DMS 273 (cell line): ENCODE measurements around the gene ARMC5.
"Not testable (repeated sequence)": the region's sequence is repeated elsewhere in the genome, so short reads cannot be mapped to it uniquely, and the experiment has no call there.

Experiments used
- DNase-seq: peaks from one replicate; lab custom pipeline; 2025; ENCODE audit not compliant: unreplicated experiment; lab: John Stamatoyannopoulos, UW

ARMC5 gene

DNA sequence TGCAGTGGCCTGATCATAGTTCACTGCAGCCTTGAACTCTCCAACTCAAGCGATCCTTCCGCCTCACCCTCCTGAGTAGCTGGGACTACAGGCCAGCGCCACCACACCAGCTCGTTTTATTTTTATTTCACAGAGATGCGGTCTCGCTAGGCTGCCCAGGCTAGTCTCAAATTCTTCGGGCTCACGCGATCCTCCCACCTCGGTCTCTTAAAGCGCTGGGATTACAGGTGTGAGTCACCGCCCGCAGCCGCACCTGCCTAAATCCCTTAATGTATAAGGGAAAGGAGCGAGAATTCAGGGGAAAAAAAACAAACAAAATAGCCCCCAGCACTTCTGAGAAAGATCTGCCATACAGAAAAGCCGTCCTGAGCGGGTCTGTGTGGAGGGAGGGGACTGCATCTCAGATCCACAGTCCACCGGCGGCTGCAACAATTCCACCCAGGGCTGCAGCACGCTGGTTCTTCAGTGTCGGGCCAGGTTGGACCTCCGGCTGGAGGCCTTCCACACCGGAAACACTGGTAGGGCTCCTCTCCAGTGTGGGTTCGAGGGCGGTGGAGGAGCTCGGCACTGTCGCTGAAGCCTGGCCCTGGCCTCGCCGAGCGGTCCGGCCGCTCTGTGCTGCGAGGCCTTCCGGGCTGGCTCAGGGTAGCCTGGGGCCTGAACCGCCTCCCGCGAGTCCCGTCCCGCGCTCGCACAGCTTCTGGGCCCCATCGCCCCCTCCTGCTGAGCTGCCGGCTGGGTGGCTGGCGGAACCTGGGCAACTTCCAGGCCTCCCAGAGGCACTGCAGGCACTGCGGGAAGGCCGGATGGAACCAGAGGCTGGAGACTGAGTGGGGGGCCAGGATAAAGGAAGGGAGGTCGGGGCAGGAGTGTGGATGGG, 23.7 kb upstream of the ARMC5 start:
- DNase-seq = no peak

DNA sequence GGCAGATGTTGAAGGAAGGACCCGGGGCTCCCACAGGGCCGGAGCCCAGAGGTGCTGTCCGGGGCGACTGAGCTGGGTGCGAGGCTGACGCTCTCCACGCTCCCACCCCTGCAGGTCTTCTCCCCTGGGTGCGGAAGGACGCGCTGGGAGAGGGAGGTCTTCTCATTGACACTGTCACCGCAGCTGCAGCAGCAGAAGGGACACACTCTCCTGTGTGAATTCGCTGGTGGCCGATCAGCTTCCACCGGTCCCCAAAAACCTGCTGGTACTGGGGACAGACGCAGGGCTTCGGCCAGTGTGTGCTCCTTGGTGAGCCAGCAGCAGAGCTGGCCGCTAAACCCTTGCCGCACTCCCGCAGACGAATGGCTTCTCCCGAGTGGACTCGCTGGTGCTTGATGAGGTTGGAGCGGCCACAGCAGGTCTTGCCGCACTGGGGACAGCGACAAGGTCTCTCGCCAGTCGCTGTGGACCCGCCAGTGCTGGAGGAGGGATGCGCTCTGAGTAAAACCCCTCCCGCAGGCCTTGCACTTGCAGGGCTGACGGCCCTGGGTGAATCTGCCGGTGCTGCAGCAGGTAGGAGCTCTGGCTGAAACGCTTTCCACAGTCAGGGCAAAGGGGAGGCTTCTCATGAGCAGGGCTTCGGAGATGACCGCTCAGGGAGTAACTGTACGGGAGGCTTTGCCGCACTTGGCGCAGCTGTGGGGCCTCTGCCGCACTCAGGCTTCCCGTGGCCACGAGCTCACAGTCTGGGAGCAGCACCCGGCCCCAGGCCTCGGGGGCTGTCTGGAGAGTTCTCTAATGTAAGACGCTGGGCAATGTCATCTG, 22.9 kb upstream of the ARMC5 start:
- DNase-seq = no peak

DNA sequence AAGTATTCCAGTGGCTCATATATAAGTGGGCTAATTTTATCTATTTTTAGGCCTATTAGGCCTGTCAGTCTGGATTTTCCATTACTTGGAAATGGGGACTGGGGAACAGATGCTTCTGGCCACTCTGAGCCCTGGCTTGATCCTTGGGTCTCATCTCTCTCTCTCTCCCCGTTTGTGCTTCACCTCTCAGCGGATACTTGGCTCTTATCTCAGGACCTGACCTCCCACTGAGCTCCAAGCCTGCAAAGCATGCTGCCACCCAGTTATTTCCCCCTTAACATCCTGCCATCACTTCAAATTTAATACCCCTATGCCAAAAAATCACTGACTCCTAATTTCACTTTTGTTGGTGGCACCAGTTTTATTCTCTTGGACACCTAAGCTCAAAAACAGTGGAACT, 20.9 kb upstream of the ARMC5 start:
- DNase-seq = no peak

DNA sequence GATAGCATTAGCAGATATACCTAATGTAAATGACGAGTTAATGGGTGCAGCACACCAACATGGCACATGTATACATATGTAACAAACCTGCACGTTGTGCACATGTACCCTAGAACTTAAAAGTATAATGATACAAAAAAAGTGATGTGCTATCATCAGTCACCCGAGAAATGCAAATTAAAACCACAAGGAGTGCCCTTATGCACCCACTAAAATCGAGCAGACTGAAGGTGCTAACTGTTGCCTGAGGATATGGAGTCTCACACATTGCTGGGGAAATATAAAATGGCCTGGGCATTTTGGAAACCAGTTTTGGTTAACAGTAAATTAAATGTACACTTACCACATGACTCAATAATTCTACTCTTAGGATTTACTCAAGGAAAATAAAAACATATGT, 20.3 kb upstream of the ARMC5 start:
- not testable (repeated sequence) for DNase-seq

DNA sequence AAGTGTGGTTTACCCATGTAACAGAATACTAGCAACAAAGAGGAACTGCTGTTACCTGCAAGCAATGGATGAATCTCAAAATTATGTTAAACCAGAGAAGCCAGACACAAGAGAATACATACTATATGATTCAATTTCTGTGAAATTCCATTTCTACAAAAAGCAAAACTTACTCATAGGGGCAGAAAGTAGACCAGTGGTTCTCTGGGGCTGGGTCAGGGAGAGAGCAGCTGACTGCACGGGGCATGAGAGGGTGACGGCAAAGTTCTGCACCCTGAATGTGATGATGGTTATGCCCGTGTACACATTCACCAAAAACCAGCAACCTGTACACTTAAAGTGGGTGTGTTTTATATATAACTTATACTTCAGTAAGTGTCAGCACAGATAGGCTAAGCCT, 19.8 kb upstream of the ARMC5 start:
- DNase-seq = no peak

DNA sequence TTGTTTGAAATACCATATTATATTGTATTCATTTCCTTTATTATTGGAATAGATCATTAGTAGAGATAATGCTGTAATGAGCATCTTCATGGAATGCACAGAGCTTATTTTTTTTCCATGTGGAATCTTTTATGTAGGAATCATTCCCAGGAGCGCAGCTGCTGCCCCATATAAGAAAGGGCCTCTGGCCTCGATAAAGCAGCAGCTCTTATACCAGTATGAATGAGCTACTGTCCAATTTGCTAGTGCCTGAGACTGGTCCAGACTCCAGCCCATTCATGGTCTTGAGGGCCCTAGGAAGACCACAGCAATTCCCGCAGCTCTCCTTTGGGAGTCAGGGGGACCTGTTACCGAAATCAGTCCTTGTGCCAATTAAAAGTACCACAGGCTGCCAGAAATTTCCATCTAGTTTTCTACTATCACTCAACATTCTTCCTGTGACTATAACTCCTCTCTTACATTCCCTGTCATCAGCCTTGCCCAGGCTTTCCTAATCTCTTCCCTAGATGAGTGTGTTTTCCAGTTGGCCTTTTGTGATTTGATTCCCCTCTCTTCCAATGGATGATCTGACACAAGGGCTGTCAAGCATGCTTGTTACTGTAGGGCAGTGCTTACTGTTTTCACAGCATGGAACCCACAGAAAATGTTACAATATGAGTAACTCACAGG, 18.7 kb upstream of the ARMC5 start:
- no peak for DNase-seq

DNA sequence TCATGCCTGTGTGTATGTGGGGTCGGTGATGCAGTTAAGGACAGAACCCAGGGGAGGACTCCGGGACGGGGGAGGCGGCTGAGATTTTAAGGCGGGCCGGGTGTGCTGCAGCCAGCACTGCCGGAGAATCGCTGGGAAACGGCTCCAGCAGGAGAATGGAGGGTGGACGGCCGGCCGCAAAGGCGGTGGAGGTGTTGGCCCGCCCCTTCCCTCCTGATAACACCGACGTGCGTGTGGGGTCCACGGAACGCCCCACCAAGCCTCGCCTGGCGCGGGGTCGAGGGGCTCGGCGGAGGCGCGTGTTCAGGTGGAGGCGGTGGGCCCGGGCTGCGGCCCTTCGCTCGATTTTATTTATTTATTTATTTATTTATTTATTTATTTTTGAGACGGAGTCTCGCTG, 17.3 kb upstream of the ARMC5 start:
- no peak for DNase-seq

DNA sequence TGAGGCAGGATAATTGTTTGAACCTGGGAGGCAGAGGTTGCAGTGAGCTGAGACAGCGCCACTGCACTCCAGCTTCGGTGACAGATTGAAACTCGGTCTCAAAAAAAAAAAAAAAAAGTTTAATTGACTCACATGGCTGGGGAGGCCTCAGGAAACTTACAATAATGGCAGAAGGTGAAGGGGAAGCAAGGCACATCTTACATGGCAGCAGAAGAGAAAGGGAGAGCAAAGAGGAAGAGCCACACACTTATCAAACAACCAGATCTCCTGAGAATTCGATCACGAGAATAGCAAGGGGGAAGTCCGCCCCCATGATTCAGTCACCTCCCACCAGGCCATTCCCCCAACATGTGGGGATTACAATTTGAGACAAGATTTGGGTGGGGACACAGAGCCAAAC, 13.4 kb upstream of the ARMC5 start:
- not testable (repeated sequence) for DNase-seq

DNA sequence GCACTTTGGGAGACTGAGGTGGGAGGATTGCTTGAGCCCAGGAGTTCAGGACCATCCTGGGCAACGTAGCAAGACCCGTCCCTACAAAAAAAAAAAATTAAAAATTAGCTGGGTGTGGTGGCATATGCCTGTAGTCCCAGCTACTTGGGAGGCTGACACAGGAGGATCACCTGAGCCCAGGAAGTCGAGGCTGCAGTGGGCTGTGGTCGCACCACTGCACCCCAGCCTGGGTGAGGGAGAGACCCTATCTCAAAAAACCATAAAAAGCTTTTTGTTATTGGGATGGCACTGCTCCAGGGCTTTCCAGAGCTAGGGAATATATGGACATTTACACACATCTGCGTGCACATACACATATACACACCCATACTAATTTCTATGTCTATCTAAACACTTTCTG, 8.1 kb upstream of the ARMC5 start:
- DNase-seq = no peak

DNA sequence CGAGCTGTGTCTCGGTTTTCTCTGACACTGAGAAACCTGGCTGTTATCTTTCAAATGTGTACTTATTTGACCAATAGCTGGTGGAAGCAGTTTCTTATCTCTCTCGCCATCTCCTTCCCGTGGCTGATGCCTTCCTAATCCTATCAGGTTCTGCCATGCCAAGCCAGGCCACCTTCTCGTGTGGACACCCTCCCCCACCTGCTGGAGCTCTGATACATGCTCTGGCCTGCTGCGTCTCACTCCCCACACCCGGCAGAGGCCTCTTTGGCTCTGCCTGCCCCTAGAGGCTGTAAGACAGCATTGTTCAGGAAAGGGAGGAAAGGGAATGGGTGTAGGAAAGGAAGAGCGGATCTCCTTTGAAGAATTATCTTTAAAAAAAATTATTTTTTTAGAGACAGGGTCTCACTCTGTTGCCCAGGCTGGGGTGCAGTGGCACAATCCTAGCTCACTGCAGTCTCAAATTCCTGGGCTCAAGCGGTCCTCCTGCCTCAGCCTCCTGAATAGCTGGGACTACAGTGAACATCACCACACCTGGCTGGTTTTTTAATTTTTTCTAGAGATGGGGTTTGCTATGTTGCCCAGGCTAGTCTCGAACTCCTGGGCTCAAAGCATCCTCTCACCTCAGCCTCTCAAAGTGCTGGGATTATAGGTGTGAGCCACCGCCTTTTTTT, 7.5 kb upstream of the ARMC5 start:
- peak; percentile 85 for DNase-seq

DNA sequence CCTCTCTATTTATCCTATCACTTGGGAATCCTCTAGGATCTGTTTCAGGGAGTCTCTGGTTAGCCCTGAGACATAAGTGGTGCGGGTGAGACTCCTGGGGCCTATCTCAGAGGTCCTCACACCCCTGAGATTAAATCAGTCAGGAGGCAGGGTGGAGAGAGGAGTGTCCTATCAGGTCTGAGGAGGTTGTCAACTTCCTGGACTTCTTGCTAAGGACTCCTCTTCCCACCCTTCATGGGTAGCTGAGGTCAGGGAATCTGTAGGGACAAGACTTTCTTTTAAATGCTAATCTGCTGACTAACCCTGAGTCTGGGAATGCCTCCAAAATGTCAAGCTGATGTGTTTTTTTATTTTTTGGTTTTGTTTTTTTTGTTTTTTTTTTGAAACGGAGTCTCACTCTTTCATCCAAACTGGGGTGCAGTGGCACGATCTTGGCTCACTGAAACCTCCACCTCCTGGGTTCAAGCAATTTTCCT, 6.6 kb upstream of the ARMC5 start:
- peak; percentile 19 for DNase-seq

DNA sequence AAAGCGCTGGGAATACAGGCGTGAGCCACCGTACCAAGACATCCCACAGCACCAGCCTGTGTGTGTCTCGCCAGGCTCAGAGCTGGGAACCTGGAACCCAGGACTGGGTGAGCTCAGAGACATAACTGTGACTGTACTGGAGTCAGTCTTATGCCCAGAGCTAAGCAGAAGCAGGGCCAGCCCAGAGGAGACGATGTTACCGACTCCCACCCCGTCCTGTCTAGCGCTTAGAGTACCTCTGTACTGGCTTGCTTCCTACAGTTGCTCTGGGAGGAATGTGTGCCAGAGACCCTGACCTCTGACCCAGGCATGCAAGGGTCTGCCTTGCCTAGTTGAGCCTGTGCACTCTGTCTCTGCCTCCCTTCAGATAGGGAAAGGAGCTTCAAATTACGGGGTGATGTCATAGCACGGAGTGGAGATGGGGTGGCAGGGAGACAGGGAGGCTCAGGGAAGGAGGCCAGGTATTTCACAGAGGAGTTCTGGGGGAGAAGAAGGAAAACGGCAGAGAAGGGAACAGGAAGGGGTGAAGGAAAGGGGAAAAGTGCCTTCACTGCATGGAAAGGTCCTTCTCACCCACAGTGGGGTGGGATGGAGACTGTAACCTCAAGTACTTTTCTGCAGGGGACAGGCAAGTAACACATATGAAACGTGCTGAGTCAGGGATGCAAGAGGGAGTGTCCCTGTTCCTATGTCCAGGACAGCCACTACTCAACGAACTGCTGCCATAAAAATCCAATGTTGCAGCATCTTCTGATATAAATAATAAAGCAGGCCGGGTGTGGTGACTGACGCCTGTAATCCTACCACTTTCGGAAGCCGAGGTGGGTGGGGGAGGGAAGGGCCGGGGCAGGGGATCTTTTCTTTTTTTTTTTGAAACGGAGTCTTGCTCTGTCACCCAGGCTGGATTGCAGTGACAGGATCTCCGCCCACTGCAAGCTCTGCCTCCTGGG, 5.8 kb upstream of the ARMC5 start:
- peak; percentile 50 for DNase-seq

DNA sequence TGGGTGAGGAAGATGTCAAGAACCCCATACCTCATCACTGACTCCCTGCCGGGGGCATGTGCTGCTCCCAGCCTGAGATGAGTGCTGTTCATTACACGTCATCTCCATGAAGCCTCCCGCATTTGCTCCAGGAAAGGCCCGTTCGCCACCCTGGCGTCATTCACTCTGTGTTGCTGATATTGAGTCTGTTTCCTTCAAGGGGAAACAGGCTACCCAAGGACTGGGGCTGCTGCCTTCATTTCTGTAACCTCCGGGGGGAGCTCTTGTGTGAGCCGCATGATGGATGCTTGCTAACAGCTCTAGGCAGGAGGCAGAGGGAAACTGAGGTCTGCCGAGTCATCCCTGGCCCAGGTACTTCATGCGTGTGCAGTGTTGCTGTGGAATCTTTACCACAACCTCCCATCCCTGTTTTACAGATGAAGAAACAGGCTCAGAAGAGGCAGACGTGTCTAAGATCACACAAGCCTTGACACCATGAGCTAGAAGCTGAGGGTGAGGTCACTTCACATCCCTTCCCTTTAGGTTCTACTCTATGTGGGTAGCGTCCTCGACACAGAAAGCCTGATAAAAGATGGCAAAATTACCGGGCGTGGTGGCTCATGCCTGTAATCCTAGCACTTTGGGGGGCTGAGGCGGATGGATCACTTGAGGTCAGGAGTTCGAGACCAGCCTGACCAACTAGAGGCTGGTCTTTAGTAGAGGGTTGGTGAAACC, 3.5 kb upstream of the ARMC5 start:
- DNase-seq = peak; percentile 60

DNA sequence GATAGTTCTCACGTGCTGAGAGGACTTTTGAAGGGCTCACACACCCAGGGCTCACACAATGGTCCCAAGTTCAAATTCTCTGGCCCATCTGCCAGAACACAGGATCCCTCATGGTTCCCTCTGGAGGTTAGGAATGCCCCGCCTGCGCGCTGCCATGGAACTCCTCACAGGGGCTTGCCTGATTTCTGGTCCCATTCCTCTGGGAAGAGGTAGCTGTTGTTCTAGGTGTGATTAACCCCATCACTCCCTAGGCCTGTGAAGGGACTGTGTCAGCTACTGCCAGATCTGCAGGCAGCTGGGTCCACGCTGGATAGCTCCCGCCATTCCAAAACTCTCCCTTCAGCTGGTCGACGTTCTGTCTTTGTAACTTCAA, 2.3 kb upstream of the ARMC5 start:
- DNase-seq = no peak

DNA sequence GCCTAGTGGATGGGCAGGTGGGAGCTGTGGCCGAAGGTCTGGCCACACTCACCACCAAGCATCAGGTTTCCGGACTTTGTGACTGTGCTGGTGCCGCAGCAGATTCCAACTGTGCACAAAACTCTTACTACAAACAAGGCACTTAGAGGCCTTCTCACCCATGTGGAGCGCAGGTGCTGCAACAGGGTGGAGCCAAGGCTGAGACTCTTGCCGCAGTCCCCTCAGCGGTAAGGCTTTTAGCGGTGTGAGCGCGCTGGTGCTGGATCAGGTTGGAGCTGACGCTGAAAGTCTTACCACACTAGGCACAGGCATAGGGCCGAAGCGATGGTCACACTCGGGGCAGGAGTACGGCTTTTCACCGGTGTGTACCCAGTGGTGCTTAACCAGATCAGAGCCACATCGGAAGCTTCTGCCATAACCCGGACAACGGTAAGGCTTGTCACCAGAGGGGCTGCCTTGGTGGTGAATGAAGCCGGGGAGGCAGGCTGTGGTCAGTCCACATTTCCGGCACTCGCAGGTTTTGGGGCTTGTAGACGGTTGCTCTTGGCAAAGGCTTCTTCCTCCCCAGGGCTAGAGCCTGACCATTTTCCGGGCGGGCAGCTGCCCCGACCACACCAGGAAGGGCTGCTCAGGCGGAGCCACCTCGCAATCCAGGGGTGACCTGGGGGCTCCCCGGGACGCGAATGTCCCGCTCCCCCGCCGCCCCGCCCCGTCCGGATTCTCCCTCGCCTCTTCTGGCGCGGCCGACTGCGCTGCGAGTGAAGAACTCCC, 1.0 kb upstream of the ARMC5 start:
- peak; percentile 69 for DNase-seq

DNA sequence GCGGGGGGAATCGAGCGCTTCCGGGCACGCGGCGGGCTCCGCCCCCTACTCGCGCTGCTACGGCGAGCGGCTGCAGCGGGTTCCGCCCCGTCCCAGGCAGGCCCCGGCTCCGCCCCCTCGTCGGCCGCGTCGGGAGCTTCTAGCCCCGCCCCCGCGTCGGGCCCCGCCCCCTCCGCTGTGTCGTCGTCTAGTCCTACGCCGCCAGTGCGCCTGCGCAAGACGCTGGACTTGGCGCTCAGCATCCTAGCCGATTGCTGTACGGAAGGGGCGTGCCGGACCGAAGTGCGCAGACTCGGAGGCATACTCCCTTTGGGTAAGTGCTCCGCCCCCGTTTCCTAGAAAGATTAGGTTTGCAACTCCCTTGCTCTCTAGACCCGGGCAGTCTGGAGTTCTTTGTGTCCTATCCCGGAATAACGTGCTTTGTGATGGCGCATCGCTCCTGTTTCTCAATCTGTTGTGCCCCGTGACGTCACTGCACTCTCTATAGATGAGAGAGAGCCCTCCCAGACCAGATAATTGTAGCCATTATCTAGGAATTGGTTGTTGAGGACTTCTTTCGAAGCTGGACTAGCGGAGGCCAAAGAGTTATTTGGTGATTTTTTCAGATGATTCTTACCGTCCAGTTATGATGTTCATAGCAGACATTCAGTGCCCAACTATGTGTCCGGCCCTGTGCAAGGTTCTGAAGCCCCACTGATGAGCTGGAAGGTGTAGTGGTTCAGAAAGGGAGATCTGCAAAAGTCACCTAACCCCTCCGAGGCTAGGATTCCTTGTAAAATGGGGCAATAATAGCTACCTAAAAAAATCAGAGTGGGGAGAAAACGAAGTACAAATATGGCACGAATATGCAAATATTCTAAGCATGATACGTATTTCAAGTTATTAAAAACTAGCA, 633 bp downstream of the ARMC5 start:
- peak; percentile 100 for DNase-seq

DNA sequence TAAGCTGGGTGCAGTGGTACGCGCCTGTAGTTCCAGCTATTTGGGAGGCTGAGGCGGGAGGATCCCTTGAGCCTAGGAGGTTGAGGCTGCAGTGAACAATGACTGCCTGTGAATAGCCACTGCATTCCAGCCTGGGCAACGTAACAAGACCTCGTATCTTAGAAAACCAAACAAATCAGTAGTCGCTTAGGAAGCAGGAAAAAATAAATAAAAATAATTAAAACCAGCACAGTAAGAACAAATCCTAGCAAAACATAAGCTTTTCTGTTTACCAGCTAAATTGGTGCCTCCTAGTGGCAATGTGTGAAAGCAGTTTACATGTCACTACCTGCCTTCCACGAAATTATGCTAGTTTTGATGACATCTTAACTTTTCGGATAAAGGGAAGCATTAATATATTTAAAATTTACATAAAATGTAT, 1.3 kb downstream of the ARMC5 start:
- peak; percentile 60 for DNase-seq
